ENCODE measurements around the gene WDR38. TPM values are rescaled to one million over a fixed set of nuclear protein-coding genes. Genes with fewer than 3 reads are reported as not detected.

Gene WDR38
- total and polyA plus RNA-seq, 9 of the 15 experiments (the other 6 are each of a cell fraction or from before 2014, with no cell fraction given), result not detected

DNA sequence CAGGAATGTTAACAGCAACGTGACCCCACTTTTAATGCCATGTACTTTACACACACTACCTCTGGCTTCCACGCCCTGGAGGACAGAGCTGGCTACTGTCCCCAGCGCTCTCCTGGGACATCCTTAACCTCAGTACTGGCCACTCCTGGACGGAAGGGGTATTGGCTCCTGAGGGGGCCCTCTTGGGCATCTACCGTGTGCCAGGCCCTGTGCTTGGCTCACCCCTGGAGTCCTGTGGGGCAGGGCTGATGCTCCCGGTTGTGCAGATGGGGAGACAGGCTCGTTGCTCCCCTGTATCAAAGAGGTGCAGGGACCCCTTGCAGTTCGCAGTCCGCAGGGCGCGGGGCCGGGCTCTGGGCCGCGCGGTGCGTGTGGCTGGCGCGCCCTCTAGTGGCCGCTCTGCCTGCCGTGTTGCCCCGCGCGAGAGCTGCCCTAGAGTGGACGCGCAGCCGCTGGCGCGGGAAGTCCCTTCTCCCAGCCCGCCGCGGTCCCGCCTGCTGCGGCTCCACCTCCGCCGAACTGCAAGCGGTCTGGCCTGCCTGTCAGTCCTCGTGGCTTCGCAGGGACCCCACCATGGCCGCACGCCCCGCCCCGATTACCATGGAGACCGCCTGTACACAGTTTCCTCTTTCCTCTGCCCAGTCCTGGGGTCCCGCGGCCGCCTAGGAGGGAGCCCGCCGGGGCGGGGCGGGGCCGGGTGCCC lies at the start of gene WDR38 (continued):
- TF ChIP-seq ZMIZ1 (IDR thresholded peaks at IDR 0.05; ENCODE audit: low read depth in 2 of 2, low read length in 2 of 2), result no peak; a peak in 1 of 4 replicates
- TF ChIP-seq CHCHD3 (CRISPR knock-in tag; IDR thresholded peaks at IDR 0.05), result no peak
- TF ChIP-seq, protein P1, sequence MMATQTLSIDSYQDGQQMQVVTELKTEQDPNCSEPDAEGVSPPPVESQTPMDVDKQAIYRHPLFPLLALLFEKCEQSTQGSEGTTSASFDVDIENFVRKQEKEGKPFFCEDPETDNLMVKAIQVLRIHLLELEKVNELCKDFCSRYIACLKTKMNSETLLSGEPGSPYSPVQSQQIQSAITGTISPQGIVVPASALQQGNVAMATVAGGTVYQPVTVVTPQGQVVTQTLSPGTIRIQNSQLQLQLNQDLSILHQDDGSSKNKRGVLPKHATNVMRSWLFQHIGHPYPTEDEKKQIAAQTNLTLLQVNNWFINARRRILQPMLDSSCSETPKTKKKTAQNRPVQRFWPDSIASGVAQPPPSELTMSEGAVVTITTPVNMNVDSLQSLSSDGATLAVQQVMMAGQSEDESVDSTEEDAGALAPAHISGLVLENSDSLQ (IDR thresholded peaks at IDR 0.05), result peak; percentile 58
- TF ChIP-seq FOXP1 (CRISPR knock-in tag; IDR thresholded peaks at IDR 0.05), result no peak; the same call in 1 of the 2 replicates
- no peak for TF ChIP-seq CREB1 (IDR thresholded peaks at IDR 0.05)
- TF ChIP-seq CREB1 (CRISPR knock-in tag; IDR thresholded peaks at IDR 0.05), result peak; percentile 79
- TF ChIP-seq FOXJ2 (tag; IDR thresholded peaks at IDR 0.05), result peak; percentile 72
- no peak for TF ChIP-seq TSHZ1 (CRISPR knock-in tag; IDR thresholded peaks at IDR 0.05)
- no peak for TF ChIP-seq COPS2 (conservative IDR thresholded peaks at IDR 0.05)
- TF ChIP-seq RHOXF2B (CRISPR knock-in tag; conservative IDR thresholded peaks at IDR 0.05), result no peak
- no peak for TF ChIP-seq ZNF232 (CRISPR knock-in tag; IDR thresholded peaks at IDR 0.05)
- no peak for TF ChIP-seq ZNF133 (CRISPR knock-in tag; IDR thresholded peaks at IDR 0.05)
- 0 out of 2 replicates have a peak, but pooled peaks have one; percentile 58 for TF ChIP-seq PTBP1 (IDR thresholded peaks at IDR 0.05; ENCODE audit: low read depth, low read length)
- 0 out of 2 replicates have a peak, but pooled peaks have one; percentile 24 for TF ChIP-seq ZNF583 (CRISPR knock-in tag; IDR thresholded peaks at IDR 0.05)
- no peak for TF ChIP-seq WHSC1 (IDR thresholded peaks at IDR 0.05; ENCODE audit: low read length)
- TF ChIP-seq, protein P2, sequence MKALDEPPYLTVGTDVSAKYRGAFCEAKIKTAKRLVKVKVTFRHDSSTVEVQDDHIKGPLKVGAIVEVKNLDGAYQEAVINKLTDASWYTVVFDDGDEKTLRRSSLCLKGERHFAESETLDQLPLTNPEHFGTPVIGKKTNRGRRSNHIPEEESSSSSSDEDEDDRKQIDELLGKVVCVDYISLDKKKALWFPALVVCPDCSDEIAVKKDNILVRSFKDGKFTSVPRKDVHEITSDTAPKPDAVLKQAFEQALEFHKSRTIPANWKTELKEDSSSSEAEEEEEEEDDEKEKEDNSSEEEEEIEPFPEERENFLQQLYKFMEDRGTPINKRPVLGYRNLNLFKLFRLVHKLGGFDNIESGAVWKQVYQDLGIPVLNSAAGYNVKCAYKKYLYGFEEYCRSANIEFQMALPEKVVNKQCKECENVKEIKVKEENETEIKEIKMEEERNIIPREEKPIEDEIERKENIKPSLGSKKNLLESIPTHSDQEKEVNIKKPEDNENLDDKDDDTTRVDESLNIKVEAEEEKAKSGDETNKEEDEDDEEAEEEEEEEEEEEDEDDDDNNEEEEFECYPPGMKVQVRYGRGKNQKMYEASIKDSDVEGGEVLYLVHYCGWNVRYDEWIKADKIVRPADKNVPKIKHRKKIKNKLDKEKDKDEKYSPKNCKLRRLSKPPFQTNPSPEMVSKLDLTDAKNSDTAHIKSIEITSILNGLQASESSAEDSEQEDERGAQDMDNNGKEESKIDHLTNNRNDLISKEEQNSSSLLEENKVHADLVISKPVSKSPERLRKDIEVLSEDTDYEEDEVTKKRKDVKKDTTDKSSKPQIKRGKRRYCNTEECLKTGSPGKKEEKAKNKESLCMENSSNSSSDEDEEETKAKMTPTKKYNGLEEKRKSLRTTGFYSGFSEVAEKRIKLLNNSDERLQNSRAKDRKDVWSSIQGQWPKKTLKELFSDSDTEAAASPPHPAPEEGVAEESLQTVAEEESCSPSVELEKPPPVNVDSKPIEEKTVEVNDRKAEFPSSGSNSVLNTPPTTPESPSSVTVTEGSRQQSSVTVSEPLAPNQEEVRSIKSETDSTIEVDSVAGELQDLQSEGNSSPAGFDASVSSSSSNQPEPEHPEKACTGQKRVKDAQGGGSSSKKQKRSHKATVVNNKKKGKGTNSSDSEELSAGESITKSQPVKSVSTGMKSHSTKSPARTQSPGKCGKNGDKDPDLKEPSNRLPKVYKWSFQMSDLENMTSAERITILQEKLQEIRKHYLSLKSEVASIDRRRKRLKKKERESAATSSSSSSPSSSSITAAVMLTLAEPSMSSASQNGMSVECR (CRISPR knock-in tag; IDR thresholded peaks at IDR 0.05), result peak; percentile 88; the same call in 1 of the 2 replicates

Data from K562 (cell line).